Measurements from ENCODE around the gene DAD1. TPM values are rescaled to one million over a fixed set of nuclear protein-coding genes. Genes with fewer than 3 reads are reported as not detected.

Gene DAD1
- total and polyA plus RNA-seq, 2 experiments from 2014 or later, result 327 to 463 TPM

DNA sequence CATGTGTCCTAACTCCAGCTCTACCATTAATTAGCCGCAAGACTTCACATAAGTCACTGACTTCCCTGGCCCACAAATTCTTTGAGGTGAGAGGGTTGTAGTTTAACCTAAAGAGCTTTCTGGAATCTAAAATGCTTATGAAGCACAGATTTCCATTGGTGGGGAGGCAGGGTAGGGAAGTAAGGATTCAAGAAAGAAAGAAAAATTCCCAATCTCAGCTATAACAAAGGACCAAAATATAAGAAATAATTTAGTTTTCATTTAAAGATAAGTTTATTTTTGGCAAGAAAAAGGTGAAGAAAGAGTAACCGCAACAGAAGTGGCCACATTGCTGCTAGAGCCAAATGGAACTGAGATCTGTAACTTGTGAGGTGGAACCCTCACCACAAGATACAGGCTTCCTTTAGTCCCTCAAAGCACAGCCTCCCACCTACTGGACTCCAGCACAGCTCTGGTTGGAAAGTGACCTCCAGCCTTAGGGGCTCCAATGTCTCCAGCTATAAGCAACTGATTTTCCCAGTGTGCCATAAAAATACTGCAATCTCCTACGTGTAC is 23.6 kb downstream of the DAD1 start:
- DNase-seq (ENCODE audit: low spot score), result no peak
- Histone ChIP-seq H2AFZ (no peak overlapping the region), H4K20me1 (ENCODE audit: insufficient read depth, poor library complexity, severe bottlenecking) (no peaks in the 10 kb centered on the region), H3K9me3 (ENCODE audit: low read depth) (no peaks in the 10 kb centered on the region), H3K4me1 (ENCODE audit: insufficient read depth) (peaks cover 33% of the 10 kb centered on the region), H3K27ac (peak overlapping the region; percentile 73), H3K4me2 (no peak overlapping the region), H3K27me3 (no peaks in the 10 kb centered on the region), H3K4me3 (no peak overlapping the region), H3K36me3 (replicated peaks; ENCODE audit: insufficient read depth, low read depth) (no peaks in the 10 kb centered on the region), H3K79me2 (peaks cover 47% of the 10 kb centered on the region), H3K9me2 (replicated peaks; ENCODE audit: insufficient read depth) (no peaks in the 10 kb centered on the region)
- 89% methylated on average over 3 of the region's 3 CpGs for WGBS (ENCODE audit: low lambda C conversion rate, missing lambda C conversion rate)
- TF ChIP-seq EZH2 (IDR thresholded peaks at IDR 0.05; ENCODE audit: borderline replicate concordance) (no peak), EZH2phosphoT487 (IDR thresholded peaks at IDR 0.05; ENCODE audit: low read depth, severe bottlenecking, unreplicated experiment) (no peak)
- TF ChIP-seq, protein P1, sequence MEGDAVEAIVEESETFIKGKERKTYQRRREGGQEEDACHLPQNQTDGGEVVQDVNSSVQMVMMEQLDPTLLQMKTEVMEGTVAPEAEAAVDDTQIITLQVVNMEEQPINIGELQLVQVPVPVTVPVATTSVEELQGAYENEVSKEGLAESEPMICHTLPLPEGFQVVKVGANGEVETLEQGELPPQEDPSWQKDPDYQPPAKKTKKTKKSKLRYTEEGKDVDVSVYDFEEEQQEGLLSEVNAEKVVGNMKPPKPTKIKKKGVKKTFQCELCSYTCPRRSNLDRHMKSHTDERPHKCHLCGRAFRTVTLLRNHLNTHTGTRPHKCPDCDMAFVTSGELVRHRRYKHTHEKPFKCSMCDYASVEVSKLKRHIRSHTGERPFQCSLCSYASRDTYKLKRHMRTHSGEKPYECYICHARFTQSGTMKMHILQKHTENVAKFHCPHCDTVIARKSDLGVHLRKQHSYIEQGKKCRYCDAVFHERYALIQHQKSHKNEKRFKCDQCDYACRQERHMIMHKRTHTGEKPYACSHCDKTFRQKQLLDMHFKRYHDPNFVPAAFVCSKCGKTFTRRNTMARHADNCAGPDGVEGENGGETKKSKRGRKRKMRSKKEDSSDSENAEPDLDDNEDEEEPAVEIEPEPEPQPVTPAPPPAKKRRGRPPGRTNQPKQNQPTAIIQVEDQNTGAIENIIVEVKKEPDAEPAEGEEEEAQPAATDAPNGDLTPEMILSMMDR (IDR thresholded peaks at IDR 0.05; ENCODE audit: poor library complexity), result no peak

DNA sequence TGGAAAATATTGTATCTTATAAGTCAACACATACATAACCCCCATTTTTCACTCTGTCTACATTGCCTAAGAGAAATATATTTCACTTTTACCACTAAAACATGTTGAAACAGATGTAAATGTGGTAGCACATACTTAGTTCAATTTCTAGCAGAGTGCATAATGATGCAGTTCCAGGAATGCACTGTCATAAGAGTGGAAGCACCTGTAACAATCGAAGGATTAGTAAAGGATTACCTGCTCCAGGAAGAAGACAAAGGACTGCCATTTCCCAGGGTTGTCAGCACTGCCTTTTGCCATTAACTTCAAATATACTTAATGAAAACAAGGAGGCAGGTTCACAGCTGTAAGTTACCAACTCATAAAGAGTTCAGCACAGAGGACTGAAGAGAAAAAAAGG is 24.6 kb downstream of the DAD1 start:
- H3K4me2 ChIP-seq, result no peak overlapping the region
- peak overlapping the region; percentile 73 for H3K27ac ChIP-seq
- 48% methylated on average over 1 of the region's 1 CpG for WGBS (ENCODE audit: low lambda C conversion rate, missing lambda C conversion rate)
- DNase-seq (ENCODE audit: low spot score), result no peak
- no peak for TF ChIP-seq EZH2phosphoT487 (IDR thresholded peaks at IDR 0.05; ENCODE audit: low read depth, severe bottlenecking, unreplicated experiment)
- TF ChIP-seq EZH2 (IDR thresholded peaks at IDR 0.05; ENCODE audit: borderline replicate concordance), result no peak
- TF ChIP-seq, protein P1 (IDR thresholded peaks at IDR 0.05; ENCODE audit: poor library complexity), result no peak
- peaks cover 42% of the 10 kb centered on the region for H3K79me2 ChIP-seq
- no peak overlapping the region for H2AFZ ChIP-seq
- no peaks in the 10 kb centered on the region for H3K27me3 ChIP-seq
- no peaks in the 10 kb centered on the region for H3K36me3 ChIP-seq (replicated peaks; ENCODE audit: insufficient read depth, low read depth)
- H3K9me3 ChIP-seq (ENCODE audit: low read depth), result no peaks in the 10 kb centered on the region
- H3K4me3 ChIP-seq, result no peak overlapping the region
- peaks cover 39% of the 10 kb centered on the region for H3K4me1 ChIP-seq (ENCODE audit: insufficient read depth)
- no peaks in the 10 kb centered on the region for H4K20me1 ChIP-seq (ENCODE audit: insufficient read depth, poor library complexity, severe bottlenecking)
- H3K9me2 ChIP-seq (replicated peaks; ENCODE audit: insufficient read depth), result no peaks in the 10 kb centered on the region

DNA sequence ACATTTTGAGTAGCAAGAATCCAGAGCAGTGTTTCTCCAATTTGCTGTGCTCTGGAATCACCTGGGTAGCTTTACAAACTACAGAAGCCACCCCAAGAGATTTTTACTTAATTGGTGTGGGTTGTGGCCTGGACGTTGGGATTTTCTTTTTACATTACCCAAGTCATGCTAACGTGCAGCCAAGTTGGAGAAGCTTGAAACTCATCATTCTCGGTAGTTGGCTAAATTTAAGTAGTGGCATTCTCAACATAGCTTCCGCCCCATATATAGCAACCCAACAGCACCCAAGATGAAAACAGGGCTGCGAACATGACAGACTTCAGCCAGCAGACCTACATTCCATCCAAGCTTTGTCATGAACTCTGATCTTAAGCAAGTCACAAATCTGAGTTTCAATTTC is 25.0 kb downstream of the DAD1 start:
- Histone ChIP-seq H4K20me1 (ENCODE audit: insufficient read depth, poor library complexity, severe bottlenecking) (no peaks in the 10 kb centered on the region), H2AFZ (no peak overlapping the region), H3K27ac (peak overlapping the region; percentile 73), H3K79me2 (peaks cover 37% of the 10 kb centered on the region), H3K27me3 (no peaks in the 10 kb centered on the region), H3K4me1 (ENCODE audit: insufficient read depth) (peaks cover 39% of the 10 kb centered on the region), H3K4me3 (no peak overlapping the region), H3K9me2 (replicated peaks; ENCODE audit: insufficient read depth) (no peaks in the 10 kb centered on the region), H3K36me3 (replicated peaks; ENCODE audit: insufficient read depth, low read depth) (no peaks in the 10 kb centered on the region), H3K9me3 (ENCODE audit: low read depth) (no peaks in the 10 kb centered on the region), H3K4me2 (no peak overlapping the region)
- TF ChIP-seq EZH2phosphoT487 (IDR thresholded peaks at IDR 0.05; ENCODE audit: low read depth, severe bottlenecking, unreplicated experiment) (no peak), EZH2 (IDR thresholded peaks at IDR 0.05; ENCODE audit: borderline replicate concordance) (no peak)
- TF ChIP-seq, protein P1 (IDR thresholded peaks at IDR 0.05; ENCODE audit: poor library complexity), result no peak
- WGBS (ENCODE audit: low lambda C conversion rate, missing lambda C conversion rate), result 95% methylated on average over 5 of the region's 5 CpGs
- no peak for DNase-seq (ENCODE audit: low spot score)
